ENCODE measurements around the gene CALML6.
"Not testable (repeated sequence)": the region's sequence is repeated elsewhere in the genome, so short reads cannot be mapped to it uniquely, and the experiment has no call there.

The CALML6 gene

GRCh38 chr1:1925437-1926345 is 10.6 kb downstream of the CALML6 start:
- no peak for DNase-seq

DNA sequence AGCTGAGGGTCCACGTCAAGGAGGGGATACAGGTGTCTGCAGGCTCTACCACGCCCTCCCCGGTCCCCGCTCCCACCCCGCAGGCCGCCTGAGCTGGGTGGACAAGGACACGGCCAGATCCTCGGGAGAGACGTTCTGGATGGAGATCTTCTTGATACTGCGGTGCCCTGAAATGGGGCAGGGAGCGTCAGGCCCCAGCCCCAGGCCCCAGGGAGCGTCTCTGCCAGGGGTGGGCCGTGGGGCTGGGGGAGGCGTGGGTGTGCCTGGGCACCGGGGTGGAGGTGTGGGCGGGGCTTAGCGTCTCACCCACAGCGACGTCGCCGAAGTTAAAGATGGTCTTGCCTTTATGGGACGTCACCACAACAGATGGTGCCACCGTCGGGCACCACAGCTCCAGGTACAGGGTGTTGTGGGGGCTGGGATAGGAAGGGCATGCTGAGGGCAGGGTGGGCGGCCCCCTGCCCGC is 11.3 kb downstream of the CALML6 start:
- no peak for DNase-seq

- no peak for DNase-seq
These were observed 12.0 kb downstream of the CALML6 start for GRCh38 chr1:1926886-1927660.

DNA sequence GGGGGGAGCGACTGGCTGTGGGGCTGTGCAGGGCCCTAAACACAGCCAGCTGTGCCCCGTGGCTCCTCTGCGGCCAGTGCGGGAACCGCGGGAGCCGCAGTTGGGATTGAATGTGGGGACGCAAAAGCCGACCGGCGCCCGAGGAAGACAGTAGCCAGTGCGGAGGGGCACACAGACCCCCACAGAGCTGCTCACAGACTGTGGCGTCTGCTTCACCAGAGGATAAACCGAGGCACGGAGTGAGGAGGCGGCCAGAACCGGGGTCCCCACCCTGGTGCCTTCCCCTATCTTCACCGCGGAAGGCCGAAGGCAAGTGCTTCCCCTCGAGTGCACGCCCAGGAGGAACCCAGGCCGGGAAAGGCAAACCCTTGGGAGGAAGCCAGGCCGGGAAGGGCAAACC is 12.7 kb downstream of the CALML6 start:
- no peak for DNase-seq

- DNase-seq = no peak
These were observed 13.4 kb downstream of the CALML6 start for GRCh38 chr1:1928231-1929101.

- DNase-seq = no peak
These were observed 14.1 kb downstream of the CALML6 start for GRCh38 chr1:1929102-1929638.

DNA sequence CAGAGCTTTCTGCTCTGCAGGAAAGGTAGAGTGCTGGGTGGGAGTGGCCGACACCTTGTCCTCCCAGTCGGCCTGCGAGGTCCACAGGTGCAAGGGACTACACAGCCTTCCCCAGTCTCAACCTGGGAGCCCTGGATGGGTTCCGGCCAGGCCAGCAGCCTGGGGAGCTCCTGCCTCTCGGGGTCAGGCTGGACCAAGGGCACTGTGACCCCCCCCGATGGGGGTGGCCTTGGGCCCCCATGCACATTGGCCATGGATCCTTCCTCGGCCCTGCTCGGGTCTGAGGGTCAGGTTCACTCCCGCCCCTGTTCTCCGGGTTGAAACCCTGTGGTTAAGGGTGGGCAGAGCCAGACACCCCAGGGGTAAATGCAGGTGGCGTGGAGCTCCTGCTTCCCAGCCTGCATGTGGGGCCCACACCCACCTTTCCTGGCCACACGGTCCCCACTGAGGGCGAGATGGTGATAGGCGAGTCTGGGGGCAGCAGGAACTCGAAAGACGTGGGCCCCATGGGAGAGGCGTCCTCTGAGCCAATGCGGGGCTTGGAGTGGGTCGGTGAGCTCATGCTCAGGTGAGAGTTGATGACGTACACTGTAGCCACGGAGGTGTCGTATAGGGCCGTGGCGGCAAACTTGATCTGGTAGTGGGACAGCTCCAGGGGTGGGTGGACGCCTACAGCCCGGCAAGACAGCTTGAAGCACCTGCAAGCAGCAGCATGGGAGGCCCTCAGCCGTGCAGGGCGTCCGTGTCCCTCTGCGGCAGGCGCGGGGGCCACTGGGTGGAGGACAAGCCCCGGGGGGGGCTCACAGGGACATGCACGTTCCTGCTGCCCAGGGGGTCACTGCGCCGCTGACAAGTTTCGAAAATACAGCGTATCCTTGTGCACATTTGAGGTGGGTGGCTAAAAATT is 14.8 kb downstream of the CALML6 start:
- DNase-seq = no peak

GRCh38 chr1:1934848-1935247 is 19.8 kb downstream of the CALML6 start:
- DNase-seq = not testable (repeated sequence)

DNA sequence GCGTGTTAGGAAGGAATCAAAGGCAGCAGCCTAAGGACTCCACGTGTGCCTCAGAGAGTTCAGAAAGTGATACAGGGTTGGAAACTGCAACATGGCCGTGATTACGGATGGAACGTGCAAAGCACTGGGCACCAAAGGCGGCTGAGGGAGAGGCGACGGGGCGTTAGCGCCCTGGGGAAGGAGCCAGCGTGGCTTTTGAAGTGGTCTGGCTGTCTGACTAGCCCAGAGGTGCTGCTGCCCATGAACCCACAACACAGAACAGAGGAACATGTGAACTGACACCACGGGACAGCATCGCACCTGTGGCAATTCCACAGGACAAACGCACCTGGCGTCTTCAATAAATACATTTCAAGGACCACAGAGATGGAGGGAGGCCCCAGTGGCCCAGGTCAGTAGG is 22.0 kb downstream of the CALML6 start:
- no peak for DNase-seq

- DNase-seq = no peak
These were observed 22.7 kb downstream of the CALML6 start for GRCh38 chr1:1937549-1938275.

- no peak for DNase-seq
These were observed 23.2 kb downstream of the CALML6 start for GRCh38 chr1:1938276-1938573.

GRCh38 chr1:1938613-1939295 is 23.7 kb downstream of the CALML6 start:
- DNase-seq = no peak

DNA sequence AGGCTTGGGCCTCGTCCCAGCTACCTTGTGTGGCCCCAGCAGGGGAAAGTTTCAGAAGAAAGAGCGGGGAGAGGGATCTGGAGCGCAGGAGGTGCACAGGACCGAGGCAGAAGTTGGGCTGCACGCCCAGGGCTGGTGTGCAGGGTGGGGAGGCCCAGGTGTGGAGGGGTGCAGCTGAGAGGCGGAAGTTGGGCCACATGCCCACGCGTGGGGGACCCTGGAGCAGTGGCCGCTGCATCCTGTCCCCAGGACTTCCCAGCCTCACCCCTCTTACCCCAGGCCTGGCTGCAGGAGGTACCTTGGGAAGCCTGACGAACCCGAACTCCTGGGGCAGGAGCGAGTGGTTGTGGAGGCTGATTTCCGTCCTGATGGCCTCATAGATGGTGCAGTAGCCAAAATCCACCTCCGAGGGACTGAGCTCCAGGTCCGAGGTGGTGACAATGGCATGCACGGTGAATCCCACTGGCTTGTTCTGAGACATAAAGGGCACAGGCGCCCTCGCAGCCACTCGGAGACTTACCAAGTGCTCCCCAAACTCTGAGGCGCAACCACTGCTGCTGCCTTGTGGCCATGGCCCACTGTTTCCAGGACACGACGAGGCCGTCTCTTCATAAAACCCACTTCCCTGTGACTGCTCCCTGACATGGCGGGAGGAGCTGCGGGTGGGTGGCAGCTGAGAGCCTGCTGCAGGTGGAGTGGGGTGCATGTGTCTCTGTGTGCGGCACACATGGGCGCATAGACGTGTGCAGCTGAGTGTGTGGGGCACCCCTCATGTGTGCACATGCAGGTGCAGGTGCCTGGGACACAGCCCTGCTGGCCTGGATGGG is 24.4 kb downstream of the CALML6 start:
- DNase-seq = no peak

- DNase-seq = no peak
These were observed 25.0 kb downstream of the CALML6 start for GRCh38 chr1:1940123-1940425.

- DNase-seq = no peak
These were observed 26.3 kb downstream of the CALML6 start for GRCh38 chr1:1941211-1941841.

GRCh38 chr1:1941868-1942752 is 27.1 kb downstream of the CALML6 start:
- no peak for DNase-seq

DNA sequence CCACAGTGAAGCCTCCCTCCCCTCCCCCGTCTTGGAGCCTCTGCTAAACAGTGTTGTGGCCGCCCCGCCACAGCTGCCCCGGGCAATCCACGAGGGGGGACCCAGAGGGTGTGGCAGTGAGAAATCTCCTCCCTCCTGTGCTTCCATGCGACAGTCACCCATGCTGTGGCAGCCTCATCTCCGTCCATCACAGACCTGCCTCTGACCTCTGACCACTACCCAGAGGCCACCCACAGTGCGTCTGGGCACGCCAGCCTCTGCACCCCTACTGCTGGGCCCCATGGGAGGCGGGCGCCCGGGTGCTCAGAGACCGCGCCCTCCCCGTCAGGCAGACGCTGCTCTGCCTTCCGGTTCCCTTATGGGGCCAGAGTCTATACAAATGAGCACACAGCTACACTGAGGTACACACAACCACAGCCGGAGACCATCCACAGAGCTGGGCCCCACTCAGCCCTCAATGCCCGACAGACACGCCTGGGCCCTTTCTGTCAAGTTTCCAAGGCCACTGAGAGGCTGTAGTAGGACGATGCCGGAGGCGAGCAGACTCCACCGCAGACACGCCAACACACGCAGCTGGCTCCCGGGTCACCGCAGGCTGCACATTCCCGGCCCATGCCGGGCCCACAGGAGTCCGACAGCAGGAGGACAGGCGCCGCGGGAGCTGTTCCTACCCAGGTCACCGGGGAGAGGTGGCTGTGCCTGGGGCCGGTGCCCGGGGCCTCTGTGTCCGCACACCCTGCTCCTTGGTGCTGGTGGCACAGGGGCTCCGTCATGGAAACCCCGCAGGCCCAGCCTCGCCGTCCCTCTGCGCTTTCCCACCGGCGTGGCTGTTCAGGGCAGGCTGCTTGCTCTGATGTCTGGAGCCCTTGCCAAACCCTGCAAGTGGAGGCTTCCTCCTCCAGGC is 27.9 kb downstream of the CALML6 start:
- DNase-seq = no peak
